Eye (tissue), 1 donor: ENCODE data around the gene COL23A1.
A peak's percentile ranks its signal among the peaks of the same experiment; 100 is the strongest.
"Not testable (repeated sequence)": the region's sequence is repeated elsewhere in the genome, so short reads cannot be mapped to it uniquely, and the experiment has no call there.

Experiments used
- DNase-seq: peaks from one replicate; pipeline ENCODE4 v3.0.0-alpha.2; 2015

The COL23A1 gene

DNA sequence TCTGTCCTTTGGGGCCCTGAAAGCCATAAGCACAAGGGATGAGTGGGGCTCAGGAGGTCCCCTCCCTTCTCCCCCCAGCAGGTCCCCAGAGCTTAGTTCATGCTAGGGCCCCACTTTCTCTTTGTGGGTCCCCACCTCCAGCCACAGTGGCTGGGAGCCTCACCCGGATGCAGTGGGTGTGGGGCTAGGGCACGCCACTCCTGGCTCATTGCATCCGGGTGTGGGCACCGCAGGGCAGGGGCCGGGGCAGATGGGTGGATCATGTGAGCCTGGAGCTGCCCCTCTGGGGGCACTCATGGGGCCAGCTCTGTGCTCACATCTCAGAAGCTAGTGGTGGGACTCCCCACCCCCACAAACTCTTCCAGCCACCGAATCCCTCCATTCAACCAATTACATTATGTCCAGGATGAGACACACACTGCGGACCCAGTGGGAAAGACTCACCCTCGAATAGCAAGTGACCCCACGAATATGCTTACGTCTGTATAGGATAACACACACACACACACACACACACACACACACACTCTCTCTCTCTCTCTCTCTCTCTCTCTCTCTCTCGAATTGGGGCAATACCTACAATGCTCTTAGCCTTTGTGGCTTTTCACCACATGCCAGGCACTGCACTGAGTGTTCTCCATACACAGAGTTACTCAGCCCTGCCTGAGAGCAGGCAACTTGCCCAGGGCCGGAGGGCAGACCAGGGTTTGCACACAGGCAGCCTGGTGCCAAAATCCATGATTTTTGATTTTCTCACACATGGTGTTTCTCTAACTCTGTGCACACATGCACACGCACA is 340.8 kb downstream of the COL23A1 start:
- no peak for DNase-seq

DNA sequence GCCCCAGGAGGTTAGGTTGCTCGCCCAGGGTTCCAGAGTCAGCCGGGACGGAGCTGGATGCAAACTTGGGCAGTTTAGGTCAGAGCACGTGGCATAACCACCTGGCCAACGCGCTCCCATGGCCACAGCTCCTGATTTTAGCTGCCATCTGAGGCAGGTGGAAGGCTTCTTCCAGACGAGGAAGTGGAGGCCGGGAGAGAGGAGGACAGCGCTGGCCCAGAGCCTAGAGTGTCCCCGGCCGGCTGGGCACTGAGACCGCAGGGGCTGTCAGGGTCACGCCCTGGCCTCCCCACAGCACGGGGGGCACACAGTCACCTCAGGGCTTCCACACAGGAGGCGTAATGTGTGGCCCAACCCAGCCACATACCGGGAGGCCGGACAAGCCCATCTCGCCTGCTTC is 341.4 kb downstream of the COL23A1 start:
- no peak for DNase-seq

- DNase-seq: peak; percentile 31
Observed at GRCh38 chr5:178247481-178248456, 342.4 kb downstream of the COL23A1 start.

- DNase-seq: peak; percentile 18
Observed at GRCh38 chr5:178246624-178247279, 343.4 kb downstream of the COL23A1 start.

- no peak for DNase-seq
Observed at GRCh38 chr5:178245389-178245788, 344.8 kb downstream of the COL23A1 start.

DNA sequence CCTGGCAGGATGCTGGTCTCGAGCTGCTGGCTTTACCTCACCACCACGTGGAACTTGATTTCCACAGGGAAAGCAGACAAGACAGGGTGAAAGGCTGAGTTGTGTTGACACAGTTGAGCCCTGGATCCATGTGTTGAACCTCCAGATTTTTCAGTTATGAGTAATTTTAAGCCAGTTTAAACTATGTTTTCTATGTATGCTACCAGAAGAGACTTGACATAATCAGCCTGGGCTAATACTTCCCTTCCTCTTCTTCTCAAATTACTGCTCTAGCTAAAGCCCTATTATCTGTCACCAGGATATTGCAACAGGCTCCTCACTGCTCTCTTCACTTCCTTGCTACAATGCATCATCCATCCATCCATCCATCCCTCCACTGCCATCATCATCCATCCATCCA is 345.6 kb downstream of the COL23A1 start:
- no peak for DNase-seq

GRCh38 chr5:178242416-178242815 is 347.8 kb downstream of the COL23A1 start:
- DNase-seq: no peak

- DNase-seq: no peak
Observed at GRCh38 chr5:178241688-178242231, 348.4 kb downstream of the COL23A1 start.

DNA sequence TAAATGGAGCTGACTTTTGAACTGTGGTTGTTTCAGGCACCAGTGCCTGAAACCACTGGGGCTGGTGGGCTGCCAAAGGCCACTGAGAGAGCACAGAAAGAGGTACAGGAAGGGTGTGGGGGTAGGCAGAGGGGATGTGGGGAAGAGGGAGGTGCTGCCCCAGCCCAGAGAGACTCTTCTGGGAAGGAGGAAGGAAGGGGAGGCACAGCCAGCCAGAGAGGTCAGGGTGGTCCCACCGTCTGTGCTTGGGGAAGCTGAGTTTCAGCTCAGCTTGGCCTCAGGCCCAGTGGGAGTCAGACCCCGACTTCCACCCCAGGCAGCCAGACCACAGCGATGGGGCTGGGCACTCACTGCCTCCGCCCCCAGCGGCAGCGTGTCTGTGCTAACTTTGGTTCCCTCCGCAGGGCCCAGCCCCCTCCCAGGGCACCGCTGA is 348.9 kb downstream of the COL23A1 start:
- no peak for DNase-seq

DNA sequence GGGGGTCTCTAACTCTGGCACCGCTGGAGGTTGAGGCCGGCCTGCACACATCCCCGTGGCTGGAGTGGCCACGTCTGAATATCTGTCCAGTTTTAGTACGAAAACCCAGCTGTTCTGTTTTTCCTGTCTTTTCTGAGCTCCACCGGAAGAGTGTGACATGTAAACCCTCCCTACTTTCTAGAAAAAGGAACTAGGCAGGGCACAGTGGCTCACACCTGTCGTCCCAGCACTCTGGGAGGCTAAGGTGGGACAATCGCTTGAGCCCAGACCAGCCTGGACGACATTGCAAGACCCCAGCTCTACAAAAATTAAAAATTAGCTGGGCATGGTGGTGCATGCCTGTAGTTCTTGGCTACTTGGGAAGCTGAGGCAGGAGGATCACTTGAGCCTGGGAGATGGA is 349.4 kb downstream of the COL23A1 start:
- no peak for DNase-seq

GRCh38 chr5:178240341-178240741 is 349.9 kb downstream of the COL23A1 start:
- DNase-seq: no peak

GRCh38 chr5:178239626-178240301 is 350.4 kb downstream of the COL23A1 start:
- not testable (repeated sequence) for DNase-seq

- DNase-seq: no peak
Observed at GRCh38 chr5:178238711-178239592, 351.2 kb downstream of the COL23A1 start.

GRCh38 chr5:178238313-178238635 is 351.9 kb downstream of the COL23A1 start:
- no peak for DNase-seq

DNA sequence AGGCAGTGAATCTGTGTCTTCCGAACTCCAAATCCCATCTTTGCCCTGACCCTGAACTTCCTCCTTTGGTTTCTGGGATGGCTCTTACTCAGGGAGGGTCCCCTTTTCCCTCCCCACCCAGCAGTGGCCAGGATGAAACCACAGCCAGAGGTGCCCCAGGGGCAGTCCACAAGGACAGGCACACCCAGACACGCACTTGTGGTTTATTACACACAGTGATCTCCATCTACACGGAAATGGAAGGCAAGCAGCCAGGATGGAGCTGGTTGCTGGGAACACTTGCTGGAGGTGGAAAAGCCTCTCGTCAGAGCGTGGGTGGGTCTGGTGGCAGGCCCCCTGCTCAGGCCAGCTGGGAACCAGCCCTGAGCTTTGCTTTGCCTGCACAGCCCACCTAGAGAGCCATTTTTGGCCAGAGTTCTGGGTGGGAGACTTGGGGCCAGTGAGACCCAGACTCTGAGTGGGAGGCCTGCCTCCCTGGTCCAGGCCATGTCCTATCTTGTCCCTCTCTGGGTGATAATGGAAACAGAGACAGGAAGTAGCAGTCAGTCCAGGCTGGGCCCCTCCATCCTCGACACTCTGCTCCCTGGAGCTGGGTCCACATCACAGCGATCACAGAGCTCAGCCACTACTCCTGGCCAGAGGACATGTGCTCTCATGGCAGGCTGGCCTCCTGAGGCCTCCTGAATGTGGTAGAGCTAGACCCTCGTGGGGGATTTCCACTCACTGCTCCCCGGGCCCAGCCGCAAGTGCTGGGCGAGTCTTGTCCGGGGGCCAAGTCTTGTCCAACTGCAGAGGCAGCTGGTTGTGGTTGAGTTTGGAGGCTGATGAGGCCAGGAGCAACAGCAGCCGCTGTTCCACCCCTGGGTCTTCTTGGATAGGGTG is 352.5 kb downstream of the COL23A1 start:
- DNase-seq: no peak

DNA sequence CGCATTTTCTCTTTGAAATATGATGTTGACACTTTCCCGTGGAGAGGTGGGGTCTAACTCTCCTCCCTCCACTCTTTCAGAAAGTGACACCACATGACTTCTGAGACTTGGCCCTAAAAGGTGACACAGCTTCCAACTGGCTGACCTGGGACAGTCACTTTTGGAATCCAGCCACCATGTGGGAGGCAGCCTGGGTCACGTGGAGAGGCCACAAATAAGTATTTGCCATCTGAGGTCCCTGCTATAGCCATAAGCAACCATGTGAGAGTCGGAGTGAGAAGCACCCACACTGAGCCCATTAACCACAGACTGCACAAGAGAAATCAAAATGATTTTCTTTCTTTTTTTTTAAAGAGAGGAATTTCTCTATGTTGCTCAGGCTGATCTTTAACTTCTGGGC is 353.5 kb downstream of the COL23A1 start:
- no peak for DNase-seq

DNA sequence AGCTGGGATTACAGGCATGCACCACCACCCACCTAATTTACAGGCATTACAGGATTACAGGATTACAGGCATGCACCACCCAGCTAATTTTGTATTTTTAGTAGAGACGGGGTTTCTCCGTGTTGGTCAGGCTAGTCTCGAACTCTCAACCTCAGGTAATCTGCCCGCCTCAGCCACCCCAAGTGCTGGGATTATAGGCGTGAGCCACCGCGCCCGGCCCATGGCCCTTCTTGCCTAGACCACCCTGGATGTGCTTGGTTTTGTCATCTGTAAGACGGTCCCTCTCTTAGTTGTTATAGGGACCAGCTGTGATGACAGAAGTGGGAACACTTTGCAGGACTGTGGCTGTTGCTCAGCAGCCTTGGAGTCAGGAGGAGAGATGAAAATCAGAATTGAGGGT is 354.1 kb downstream of the COL23A1 start:
- no peak for DNase-seq

- no peak for DNase-seq
Observed at GRCh38 chr5:178235588-178235974, 354.6 kb downstream of the COL23A1 start.

DNA sequence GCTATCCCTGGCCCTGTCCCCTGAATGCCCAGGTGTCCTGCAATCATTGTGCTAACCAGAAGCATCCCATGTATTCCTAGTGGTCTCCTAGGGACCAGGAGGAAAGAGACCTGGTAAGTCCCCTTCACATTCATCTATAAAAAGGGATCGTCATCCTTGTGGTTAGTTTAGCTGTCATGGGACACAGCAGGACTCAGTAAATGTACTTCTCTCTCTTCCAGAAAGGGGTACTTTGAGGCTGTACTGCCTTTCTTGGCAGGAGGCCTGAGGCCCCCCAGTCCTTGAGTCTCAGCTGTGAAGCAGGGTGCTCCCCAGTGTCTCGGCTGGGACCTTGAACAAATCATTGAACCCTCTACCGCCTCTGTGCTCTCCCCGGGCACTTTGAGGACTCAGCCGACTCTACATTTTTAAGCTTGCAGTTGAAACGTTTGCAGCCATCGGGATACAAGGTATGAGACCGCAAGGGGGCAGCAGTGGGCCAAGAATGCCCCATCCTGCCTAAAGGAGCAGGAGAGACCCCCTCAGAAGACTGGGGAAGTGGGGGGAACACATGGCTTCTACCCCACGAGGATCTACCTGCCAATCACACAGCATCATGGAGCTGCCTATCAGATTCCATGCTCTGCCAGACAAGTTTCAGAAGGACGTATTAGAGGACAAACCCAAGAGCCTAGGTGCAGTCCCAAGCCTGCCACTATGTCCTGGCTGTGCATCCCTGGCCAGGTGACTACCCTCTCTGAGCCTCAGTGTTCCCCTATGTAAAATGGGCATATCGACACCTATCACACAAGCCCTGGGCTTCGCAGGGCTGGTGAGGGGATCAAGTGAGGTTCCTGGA is 355.2 kb downstream of the COL23A1 start:
- DNase-seq: peak; percentile 92
